ENCODE measurements around the gene SH2D1B. TPM values are rescaled to one million over a fixed set of nuclear protein-coding genes. Genes with fewer than 3 reads are reported as not detected.

SH2D1B gene
- total RNA-seq, 1 experiment from 2014 or later = not detected

DNA sequence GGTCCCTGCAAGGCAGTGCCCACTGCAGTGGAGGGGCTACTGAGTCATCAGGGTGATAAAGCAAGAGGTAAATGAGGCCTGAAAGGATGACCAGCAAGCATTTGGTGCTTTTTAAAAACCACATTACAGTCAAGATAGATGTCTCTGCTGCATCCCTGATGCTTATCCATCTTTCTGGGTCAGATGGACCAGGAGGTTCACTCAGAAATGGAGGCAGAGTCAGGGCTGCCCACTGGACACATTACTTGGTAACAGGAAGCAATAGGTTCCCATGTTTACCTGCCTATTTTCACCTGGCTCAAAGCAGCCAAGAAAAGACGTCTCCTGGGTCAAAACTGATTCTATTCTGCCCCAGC is 38.9 kb downstream of the SH2D1B start:
- Mint-ChIP-seq H3K4me3 (ENCODE audit: low read depth, unreplicated experiment) (no peak overlapping the region), H3K27ac (ENCODE audit: unreplicated experiment) (peak overlapping the region; percentile 50), H3K36me3 (ENCODE audit: insufficient read depth, unreplicated experiment) (peaks cover 10% of the 10 kb centered on the region), H3K4me1 (ENCODE audit: low read depth, unreplicated experiment) (peaks cover 31% of the 10 kb centered on the region), H3K9me3 (ENCODE audit: low read depth, unreplicated experiment) (no peaks in the 10 kb centered on the region), H3K27me3 (ENCODE audit: unreplicated experiment) (no peaks in the 10 kb centered on the region)
- intact Hi-C loops (cut with micrococcal nuclease; ENCODE audit: unreplicated experiment) = no loop called here
- DNase-seq = no peak
- TF ChIP-seq, protein P1, sequence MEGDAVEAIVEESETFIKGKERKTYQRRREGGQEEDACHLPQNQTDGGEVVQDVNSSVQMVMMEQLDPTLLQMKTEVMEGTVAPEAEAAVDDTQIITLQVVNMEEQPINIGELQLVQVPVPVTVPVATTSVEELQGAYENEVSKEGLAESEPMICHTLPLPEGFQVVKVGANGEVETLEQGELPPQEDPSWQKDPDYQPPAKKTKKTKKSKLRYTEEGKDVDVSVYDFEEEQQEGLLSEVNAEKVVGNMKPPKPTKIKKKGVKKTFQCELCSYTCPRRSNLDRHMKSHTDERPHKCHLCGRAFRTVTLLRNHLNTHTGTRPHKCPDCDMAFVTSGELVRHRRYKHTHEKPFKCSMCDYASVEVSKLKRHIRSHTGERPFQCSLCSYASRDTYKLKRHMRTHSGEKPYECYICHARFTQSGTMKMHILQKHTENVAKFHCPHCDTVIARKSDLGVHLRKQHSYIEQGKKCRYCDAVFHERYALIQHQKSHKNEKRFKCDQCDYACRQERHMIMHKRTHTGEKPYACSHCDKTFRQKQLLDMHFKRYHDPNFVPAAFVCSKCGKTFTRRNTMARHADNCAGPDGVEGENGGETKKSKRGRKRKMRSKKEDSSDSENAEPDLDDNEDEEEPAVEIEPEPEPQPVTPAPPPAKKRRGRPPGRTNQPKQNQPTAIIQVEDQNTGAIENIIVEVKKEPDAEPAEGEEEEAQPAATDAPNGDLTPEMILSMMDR (IDR thresholded peaks at IDR 0.05; ENCODE audit: unreplicated experiment) = no peak
- BruUV-seq (replicated peaks) = no TSS peak
- CTCF ChIA-PET = interaction anchor here (1.0 to 2.4 kb wide), 3 partner anchors 8 to 17 kb away, joined by 3 to 13 read pairs (median 3); partner anchors contain the start of gene C1orf226

DNA sequence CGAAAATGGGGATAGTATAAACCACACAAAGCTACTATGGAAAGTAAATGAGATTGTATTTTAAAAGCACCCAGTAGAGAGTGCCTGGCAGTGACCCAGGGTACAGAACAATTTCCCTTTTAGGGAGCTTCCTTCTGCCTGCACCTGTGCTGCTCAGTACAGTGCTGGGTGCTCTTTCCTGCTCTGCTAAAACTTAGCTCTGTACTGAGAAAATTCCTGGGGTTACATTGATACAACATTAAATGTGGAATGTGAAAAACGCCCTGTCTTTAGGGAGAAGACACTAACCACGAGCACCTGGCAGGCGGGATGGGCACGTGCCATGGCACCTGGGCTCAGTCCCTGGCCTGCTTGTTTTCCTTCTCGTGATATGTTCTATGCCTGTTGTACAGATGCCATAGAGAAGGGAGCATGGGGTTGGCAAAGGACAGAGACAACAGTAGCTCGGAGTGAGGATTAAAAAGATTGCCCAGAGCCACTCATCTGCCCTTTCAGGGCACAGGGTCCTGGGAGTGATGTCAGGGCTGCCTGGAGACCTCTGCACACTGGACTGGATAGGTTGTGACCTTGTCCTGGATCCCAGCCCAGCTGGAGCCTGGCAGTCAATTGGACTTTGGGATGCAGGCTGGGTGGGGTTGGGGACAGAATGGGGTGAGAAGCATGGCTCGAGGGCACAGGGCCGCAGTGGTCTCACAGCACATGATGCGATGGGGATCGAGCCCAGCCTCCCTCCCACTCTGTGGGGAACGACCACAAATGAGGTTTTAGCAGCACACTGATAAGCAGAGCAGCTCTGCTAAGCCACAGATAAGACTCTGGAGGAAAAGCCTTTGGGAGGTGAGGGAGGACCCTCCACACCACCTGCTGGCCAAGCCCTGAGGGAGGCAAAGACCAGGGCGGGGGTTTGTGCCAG is 39.5 kb downstream of the SH2D1B start:
- BruUV-seq (replicated peaks) = no TSS peak
- CTCF ChIA-PET = interaction anchor here (1.3 to 2.4 kb wide), 4 partner anchors 9 to 20 kb away, joined by 3 to 13 read pairs (median 3); partner anchors contain the start of gene C1orf226
- no peaks in the 10 kb centered on the region for H3K9me3 Mint-ChIP-seq (ENCODE audit: low read depth, unreplicated experiment)
- DNase-seq = no peak
- H3K4me1 Mint-ChIP-seq (ENCODE audit: low read depth, unreplicated experiment) = peaks cover 31% of the 10 kb centered on the region
- peak overlapping the region; percentile 50 for H3K27ac Mint-ChIP-seq (ENCODE audit: unreplicated experiment)
- H3K4me3 Mint-ChIP-seq (ENCODE audit: low read depth, unreplicated experiment) = no peak overlapping the region
- intact Hi-C loops (cut with micrococcal nuclease; ENCODE audit: unreplicated experiment) = no loop called here
- H3K27me3 Mint-ChIP-seq (ENCODE audit: unreplicated experiment) = no peaks in the 10 kb centered on the region
- TF ChIP-seq, protein P1 (IDR thresholded peaks at IDR 0.05; ENCODE audit: unreplicated experiment) = no peak
- H3K36me3 Mint-ChIP-seq (ENCODE audit: insufficient read depth, unreplicated experiment) = peaks cover 10% of the 10 kb centered on the region

DNA sequence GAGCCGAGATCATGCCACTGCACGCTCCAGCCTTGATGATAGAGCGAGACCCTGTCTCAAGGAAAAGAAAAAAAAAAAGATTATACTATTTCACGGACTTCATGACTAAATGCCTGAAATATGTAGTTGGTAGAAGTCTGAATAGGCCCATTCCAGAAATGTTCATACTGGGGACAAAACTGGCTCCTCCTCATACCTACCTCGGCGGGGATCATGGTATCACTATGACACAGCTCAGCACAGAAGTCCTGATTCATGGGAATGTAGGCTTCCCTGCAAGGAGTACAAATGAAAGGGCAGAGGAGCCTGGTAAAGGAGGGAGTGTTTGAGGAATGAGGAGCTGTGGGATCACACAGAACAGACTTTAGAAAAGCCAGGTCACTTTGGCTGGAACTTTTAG is 40.3 kb downstream of the SH2D1B start:
- Mint-ChIP-seq H3K4me1 (ENCODE audit: low read depth, unreplicated experiment) (peaks cover 31% of the 10 kb centered on the region), H3K9me3 (ENCODE audit: low read depth, unreplicated experiment) (no peaks in the 10 kb centered on the region), H3K36me3 (ENCODE audit: insufficient read depth, unreplicated experiment) (peaks cover 10% of the 10 kb centered on the region), H3K4me3 (ENCODE audit: low read depth, unreplicated experiment) (no peak overlapping the region), H3K27me3 (ENCODE audit: unreplicated experiment) (no peaks in the 10 kb centered on the region), H3K27ac (ENCODE audit: unreplicated experiment) (no peak overlapping the region)
- CTCF ChIA-PET = interaction anchor here (1.3 to 2.4 kb wide), 5 partner anchors 10 to 20 kb away, joined by 3 to 13 read pairs (median 3); partner anchors contain the start of gene C1orf226
- TF ChIP-seq, protein P1 (IDR thresholded peaks at IDR 0.05; ENCODE audit: unreplicated experiment) = no peak
- intact Hi-C loops (cut with micrococcal nuclease; ENCODE audit: unreplicated experiment) = no loop called here
- BruUV-seq (replicated peaks) = no TSS peak
- no peak for DNase-seq

DNA sequence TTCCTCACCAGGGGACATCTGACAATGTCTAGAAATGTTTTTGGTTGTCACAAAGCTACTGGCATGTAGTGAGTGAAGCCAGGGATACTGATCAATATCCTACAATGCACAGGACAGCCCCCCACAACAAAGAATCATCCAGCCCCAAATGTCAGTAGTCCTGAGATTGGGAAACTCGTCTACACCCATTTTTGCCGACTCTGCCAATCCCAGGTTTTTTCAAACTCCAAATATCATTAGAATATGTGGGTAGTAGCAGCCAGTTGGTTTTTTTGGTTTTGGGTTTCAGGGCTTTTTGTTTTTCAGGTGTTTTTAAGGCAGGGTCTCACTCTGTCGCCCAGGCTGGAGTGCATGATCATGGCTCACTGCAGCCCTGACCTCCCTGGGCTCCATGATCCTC is 41.2 kb downstream of the SH2D1B start:
- intact Hi-C loops (cut with micrococcal nuclease; ENCODE audit: unreplicated experiment) = no loop called here
- H3K27me3 Mint-ChIP-seq (ENCODE audit: unreplicated experiment) = no peaks in the 10 kb centered on the region
- no peak overlapping the region for H3K27ac Mint-ChIP-seq (ENCODE audit: unreplicated experiment)
- no peak overlapping the region for H3K4me3 Mint-ChIP-seq (ENCODE audit: low read depth, unreplicated experiment)
- DNase-seq = no peak
- TF ChIP-seq, protein P1 (IDR thresholded peaks at IDR 0.05; ENCODE audit: unreplicated experiment) = no peak
- BruUV-seq (replicated peaks) = no TSS peak
- CTCF ChIA-PET = interaction anchor here (0.6 to 2.4 kb wide), 3 partner anchors 11 to 91 kb away, joined by 5 to 13 read pairs (median 5); partner anchors contain the start of gene C1orf226
- H3K9me3 Mint-ChIP-seq (ENCODE audit: low read depth, unreplicated experiment) = no peaks in the 10 kb centered on the region
- H3K4me1 Mint-ChIP-seq (ENCODE audit: low read depth, unreplicated experiment) = peaks cover 31% of the 10 kb centered on the region
- peaks cover 10% of the 10 kb centered on the region for H3K36me3 Mint-ChIP-seq (ENCODE audit: insufficient read depth, unreplicated experiment)

Measured in Calu3 (cell line).